Activated CD8-positive, alpha-beta memory T cell treated with anti-CD3 and anti-CD28 coated beads, Interleukin-2, amount 50 U/mL, for 24 hours (primary cell): ENCODE results near the gene LRRC7.

Experiments used
- DNase-seq: peaks from one replicate; pipeline ENCODE4 v3.0.0-alpha.2; 2020; ENCODE audit errors: extremely low read depth

Gene LRRC7

GRCh38 chr1:69589799-69590198, 22.1 kb downstream of the LRRC7 start:
- no peak for DNase-seq

GRCh38 chr1:69592341-69592740, 24.6 kb downstream of the LRRC7 start:
- DNase-seq, result no peak

- DNase-seq, result no peak
Measured at GRCh38 chr1:69595486-69595885, 27.8 kb downstream of the LRRC7 start.

- DNase-seq, result no peak
Measured at GRCh38 chr1:69611316-69611715, 43.6 kb downstream of the LRRC7 start.

- no peak for DNase-seq
Measured at GRCh38 chr1:69613414-69613813, 45.7 kb downstream of the LRRC7 start.

- no peak for DNase-seq
Measured at GRCh38 chr1:69638673-69639072, 71.0 kb downstream of the LRRC7 start.

- no peak for DNase-seq
Measured at GRCh38 chr1:69639159-69639558, 71.4 kb downstream of the LRRC7 start.

GRCh38 chr1:69643266-69643665, 75.5 kb downstream of the LRRC7 start:
- no peak for DNase-seq

GRCh38 chr1:69645477-69645876, 77.8 kb downstream of the LRRC7 start:
- DNase-seq, result no peak

GRCh38 chr1:69648486-69648885, 80.8 kb downstream of the LRRC7 start:
- no peak for DNase-seq

- DNase-seq, result no peak
Measured at GRCh38 chr1:69649383-69649990, 81.8 kb downstream of the LRRC7 start.

- DNase-seq, result no peak
Measured at GRCh38 chr1:69650779-69651178, 83.1 kb downstream of the LRRC7 start.

- DNase-seq, result no peak
Measured at GRCh38 chr1:69651656-69652055, 83.9 kb downstream of the LRRC7 start.

GRCh38 chr1:69657971-69658370, 90.2 kb downstream of the LRRC7 start:
- DNase-seq, result no peak

- DNase-seq, result no peak
Measured at GRCh38 chr1:69661686-69662085, 94.0 kb downstream of the LRRC7 start.

- no peak for DNase-seq
Measured at GRCh38 chr1:69662321-69662720, 94.6 kb downstream of the LRRC7 start.

- DNase-seq, result no peak
Measured at GRCh38 chr1:69671363-69672010, 103.8 kb downstream of the LRRC7 start.

GRCh38 chr1:69673321-69673720, 105.6 kb downstream of the LRRC7 start:
- no peak for DNase-seq

GRCh38 chr1:69679965-69680364, 112.2 kb downstream of the LRRC7 start:
- no peak for DNase-seq

- DNase-seq, result no peak
Measured at GRCh38 chr1:69686367-69686984, 118.8 kb downstream of the LRRC7 start.

- DNase-seq, result no peak
Measured at GRCh38 chr1:69688193-69688592, 120.5 kb downstream of the LRRC7 start.

GRCh38 chr1:69691179-69691578, 123.5 kb downstream of the LRRC7 start:
- DNase-seq, result no peak

GRCh38 chr1:69693921-69694675, 126.4 kb downstream of the LRRC7 start:
- DNase-seq, result no peak
